Liver (tissue), 3 donors: ENCODE results near the gene RPA3.

Experiments used
- RAD21 ChIP-seq, 2 donors: IDR thresholded peaks; 2 replicates each; pipeline ENCODE4 v1.6.1; 2016; ENCODE audit warnings: antibody characterized with exemption in 2 of 2, mild to moderate bottlenecking in 2 of 2
- SP1 ChIP-seq: IDR thresholded peaks from 2 replicates; pipeline ENCODE4 v1.6.1; 2018; ENCODE audit warnings: antibody characterized with exemption, mild to moderate bottlenecking
- TAF1 ChIP-seq: conservative IDR thresholded peaks from 2 replicates; pipeline ENCODE4 v1.6.1; 2016; ENCODE audit warnings: antibody characterized with exemption, mild to moderate bottlenecking
- TF ChIP-seq, protein P1 (sequence below): fragments of 150-350 bp; IDR thresholded peaks from 2 replicates; pipeline ENCODE4 v1.5.1; 2017; ENCODE audit warnings: improper control_type of control experiment, low read depth, low read length; ENCODE audit not compliant: missing input control
- donor health status: healthy.
- donor health status: healthy.

DNA sequence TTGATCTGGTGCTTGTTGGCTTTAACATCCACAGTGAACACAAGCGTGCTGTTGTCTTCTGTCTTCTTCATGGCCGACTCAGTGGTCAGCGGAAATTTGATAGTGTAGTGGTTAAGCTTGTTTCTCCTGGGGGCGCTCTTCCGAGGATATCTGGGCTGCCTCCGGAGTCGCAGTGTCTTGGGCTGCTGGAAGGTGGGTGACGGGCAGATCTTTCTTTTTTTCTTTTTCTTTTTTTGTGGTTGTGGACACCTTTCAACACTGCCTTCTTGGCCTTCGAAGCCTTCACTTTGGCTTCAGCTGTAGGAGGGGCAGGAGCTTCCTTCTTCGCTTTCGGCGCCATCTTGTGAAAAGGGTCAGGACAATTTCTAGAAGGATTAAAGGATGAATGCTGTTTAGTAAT is 23.8 kb upstream of the RPA3 start:
- TF ChIP-seq, protein P1, sequence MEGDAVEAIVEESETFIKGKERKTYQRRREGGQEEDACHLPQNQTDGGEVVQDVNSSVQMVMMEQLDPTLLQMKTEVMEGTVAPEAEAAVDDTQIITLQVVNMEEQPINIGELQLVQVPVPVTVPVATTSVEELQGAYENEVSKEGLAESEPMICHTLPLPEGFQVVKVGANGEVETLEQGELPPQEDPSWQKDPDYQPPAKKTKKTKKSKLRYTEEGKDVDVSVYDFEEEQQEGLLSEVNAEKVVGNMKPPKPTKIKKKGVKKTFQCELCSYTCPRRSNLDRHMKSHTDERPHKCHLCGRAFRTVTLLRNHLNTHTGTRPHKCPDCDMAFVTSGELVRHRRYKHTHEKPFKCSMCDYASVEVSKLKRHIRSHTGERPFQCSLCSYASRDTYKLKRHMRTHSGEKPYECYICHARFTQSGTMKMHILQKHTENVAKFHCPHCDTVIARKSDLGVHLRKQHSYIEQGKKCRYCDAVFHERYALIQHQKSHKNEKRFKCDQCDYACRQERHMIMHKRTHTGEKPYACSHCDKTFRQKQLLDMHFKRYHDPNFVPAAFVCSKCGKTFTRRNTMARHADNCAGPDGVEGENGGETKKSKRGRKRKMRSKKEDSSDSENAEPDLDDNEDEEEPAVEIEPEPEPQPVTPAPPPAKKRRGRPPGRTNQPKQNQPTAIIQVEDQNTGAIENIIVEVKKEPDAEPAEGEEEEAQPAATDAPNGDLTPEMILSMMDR = no peak
- no peak for TF ChIP-seq TAF1
- no peak for TF ChIP-seq SP1
- no peak for TF ChIP-seq RAD21 (IDR thresholded peaks at IDR 0.05)
